Vagina (tissue), 2 donors: ENCODE data around the gene ATP6V0D1.

Source experiments
- POLR2A ChIP-seq, 2 donors: fragments of 450-650 bp; IDR thresholded peaks; one replicate each; pipeline ENCODE4 v1.6.1; 2017; ENCODE audit warnings: antibody characterized with exemption in 2 of 2, mild to moderate bottlenecking in 2 of 2, moderate library complexity in 2 of 2
- POLR2AphosphoS5 ChIP-seq, 2 donors: sonication (generic); formaldehyde crosslinking; IDR thresholded peaks; one replicate each; pipeline ENCODE4 v1.9.0; 2017; ENCODE audit warnings: antibody characterized with exemption in 2 of 2, mild to moderate bottlenecking in 2 of 2, low read depth in 1 of 2; ENCODE audit not compliant: insufficient read depth in 1 of 2
- TF ChIP-seq, protein P1 (sequence below), 3 experiments: fragments of 450-650 bp in 2 of 3; fragments of 200-600 bp in 1 of 3; sonication (generic) in 1 of 3; IDR thresholded peaks; one replicate each; pipeline ENCODE4 v1.5.1; 2017 to 2019; ENCODE audit warnings: antibody characterized with exemption in 3 of 3, mild to moderate bottlenecking in 2 of 3, moderate library complexity in 2 of 3

DNA sequence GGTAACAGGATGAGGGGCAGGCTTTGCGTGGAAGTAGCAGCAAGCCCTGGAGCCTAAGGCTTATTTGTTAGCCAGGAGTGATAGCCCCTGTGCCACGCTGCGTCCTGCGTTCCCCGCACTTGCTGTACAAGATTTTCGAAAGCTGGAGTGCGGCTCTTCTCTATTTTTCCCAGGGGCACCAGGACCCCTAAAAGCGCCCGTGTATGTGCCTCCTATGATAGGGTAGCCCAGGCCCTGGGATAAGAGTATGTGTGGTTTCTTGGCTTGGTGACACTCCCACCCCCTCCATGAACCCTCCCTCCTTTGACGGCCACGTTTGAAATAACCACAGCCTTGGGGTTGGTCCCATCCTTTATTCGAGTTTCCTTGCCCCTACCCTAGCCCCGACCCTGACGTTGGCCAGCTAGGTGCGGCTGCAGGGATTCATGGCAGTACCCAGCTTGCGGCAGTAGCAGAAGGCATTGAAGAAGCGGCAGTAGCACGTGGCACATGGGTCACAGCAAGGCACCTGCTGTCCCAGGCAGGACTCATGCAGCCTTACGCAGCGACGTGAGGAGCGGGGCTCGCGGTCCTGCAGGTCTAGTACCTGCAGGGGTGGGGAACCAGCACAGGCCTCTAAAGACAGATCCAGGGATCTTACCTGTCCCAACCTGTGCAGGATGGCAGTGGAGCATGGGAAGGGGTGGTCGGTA lies 1.4 kb upstream of the ATP6V0D1 start:
- TF ChIP-seq, protein P1, sequence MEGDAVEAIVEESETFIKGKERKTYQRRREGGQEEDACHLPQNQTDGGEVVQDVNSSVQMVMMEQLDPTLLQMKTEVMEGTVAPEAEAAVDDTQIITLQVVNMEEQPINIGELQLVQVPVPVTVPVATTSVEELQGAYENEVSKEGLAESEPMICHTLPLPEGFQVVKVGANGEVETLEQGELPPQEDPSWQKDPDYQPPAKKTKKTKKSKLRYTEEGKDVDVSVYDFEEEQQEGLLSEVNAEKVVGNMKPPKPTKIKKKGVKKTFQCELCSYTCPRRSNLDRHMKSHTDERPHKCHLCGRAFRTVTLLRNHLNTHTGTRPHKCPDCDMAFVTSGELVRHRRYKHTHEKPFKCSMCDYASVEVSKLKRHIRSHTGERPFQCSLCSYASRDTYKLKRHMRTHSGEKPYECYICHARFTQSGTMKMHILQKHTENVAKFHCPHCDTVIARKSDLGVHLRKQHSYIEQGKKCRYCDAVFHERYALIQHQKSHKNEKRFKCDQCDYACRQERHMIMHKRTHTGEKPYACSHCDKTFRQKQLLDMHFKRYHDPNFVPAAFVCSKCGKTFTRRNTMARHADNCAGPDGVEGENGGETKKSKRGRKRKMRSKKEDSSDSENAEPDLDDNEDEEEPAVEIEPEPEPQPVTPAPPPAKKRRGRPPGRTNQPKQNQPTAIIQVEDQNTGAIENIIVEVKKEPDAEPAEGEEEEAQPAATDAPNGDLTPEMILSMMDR (IDR thresholded peaks at IDR 0.05), result no peak
- TF ChIP-seq POLR2A (IDR thresholded peaks at IDR 0.05) (no peak), POLR2AphosphoS5 (IDR thresholded peaks at IDR 0.05; ENCODE audit: insufficient read depth in 1 of 2, low read depth in 1 of 2) (no peak)
